GM21619 (cell line): ENCODE data around the gene KCNE3.

Experiments used
- ATAC-seq: cut with Tn5 transposase; IDR thresholded peaks from one replicate; pipeline ENCODE4 v1.9.1; 2021; ENCODE audit not compliant: unreplicated experiment

Gene KCNE3

DNA sequence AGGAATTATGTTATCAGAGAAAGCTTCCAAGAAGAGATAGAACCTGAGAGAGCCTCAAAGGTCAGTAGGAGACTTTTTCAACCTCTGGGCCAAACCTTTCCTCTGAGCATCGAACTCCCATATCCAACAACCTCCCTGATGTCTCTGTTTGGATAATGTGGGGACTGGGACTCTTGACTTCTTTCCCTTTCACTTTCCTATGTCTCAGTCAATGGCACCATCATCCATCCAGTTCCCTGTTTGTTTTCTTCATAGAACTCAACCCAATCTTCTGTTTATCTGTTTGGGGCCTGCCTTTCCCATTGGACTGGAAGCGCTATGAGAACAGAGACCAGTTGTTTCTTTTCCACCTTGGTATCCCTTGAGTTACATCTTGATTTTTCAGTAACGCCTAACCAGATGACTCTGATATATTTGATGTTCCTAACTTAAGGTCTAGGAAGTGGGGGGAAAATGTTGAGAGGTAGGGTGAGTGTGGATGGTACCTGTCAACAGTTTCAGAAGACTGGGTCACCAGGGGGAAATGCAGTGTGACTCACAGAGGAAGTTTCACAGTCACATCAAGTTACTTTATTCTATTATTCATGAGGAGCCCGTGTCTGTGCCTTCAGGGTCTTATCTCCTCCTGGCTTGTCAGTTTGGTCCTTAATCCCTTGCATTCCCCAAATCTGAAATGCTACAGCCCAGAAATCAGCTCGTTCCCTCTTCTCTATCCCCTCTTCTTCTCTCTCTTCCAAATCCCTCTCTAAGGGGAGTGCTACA is 4.5 kb upstream of the KCNE3 start:
- ATAC-seq, result no peak

DNA sequence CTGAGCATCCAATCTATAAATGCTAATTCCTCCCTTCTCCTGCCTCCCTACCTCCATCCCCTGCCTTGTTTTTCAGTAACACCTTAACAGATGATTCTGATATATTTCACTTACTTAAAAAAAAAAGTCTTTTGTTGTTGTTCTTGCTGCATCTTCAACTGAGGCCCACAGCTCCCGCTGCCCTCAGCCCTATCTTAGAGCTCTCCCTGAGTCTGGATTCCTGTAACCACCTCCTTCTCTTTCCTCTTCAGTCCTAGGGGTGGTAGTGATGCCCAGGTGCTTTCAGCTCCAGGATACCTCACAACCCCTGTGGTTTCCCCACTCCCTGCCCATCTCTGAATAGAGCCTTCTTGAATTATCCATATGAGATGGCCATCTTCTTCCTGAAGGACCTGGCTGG is 3.7 kb upstream of the KCNE3 start:
- no peak for ATAC-seq

DNA sequence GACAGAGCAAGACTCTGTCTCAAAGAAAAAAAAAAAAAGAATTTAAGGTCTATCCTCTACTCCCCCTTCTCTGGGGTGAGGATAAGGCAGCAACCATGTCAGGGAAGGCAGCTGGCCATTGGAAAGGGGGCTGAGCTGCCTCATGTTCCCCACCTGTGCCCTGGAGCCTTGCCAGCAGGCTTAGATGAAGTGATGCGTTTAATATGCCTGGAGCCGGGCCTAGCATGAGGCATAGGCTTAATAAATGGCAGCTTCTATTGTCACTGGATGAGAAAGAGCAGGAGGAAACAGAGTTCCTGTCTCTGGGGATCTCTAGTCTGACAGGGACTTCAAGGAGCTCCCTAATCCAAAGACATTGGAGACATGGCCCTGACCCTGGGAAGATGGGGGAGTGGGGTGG is 3.2 kb upstream of the KCNE3 start:
- no peak for ATAC-seq

DNA sequence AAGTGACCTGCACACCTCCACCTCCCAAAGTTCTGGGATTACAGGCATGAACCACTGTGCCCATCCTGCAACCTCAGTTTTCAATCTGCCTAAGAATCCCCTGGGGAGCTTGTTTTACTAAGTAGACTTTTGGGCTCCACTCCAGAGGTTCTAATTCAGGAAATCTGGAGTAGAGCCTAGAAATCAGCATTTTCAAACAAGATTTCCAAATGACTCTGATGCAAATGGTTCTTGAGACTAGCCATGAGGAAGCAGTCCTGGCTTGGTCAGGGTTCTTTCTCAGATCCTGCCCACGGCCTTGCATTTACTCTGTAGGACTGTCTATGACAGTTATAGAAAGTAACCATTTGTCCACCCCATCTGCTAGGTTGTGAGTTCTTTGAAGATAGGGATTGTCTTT is 1.6 kb upstream of the KCNE3 start:
- ATAC-seq, result no peak

DNA sequence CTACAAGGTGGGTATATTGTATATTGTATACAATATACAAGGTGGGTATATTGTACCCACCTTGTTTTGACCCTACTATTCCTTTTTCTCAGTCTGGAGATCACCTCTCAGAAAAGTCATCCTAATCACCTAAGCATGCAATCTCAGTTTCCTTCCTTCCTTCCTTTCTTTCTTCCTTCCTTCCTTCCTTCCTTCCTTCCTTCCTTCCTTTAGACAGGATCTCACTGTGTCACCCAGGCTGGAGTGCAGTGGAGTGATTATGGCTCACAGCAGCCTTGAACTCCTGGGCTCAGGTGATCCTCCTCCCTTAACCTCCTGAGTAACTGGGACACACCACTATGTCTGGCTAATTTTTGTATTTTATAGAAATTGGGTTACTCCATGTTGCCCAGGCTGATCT is 1.2 kb upstream of the KCNE3 start:
- ATAC-seq, result no peak

DNA sequence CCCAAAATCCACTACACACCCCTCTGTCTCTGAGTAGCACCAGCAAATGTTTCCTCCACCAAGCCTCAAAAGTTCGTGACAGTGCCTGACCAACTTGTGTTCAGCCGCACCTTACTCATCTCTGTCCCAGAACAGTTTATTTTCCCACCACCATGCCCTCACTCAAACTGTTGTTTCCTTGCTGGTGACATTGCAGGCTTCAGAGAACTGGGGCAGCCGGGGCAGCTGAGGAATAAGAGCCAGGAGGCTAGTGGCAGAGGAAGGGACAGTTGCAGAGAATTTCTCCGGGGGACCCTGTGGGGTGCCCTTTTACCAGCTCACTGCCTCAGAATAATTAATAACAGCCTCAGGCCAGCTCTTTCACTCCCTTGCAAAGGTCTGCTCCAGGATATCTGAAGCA is 709 bp upstream of the KCNE3 start:
- no peak for ATAC-seq

DNA sequence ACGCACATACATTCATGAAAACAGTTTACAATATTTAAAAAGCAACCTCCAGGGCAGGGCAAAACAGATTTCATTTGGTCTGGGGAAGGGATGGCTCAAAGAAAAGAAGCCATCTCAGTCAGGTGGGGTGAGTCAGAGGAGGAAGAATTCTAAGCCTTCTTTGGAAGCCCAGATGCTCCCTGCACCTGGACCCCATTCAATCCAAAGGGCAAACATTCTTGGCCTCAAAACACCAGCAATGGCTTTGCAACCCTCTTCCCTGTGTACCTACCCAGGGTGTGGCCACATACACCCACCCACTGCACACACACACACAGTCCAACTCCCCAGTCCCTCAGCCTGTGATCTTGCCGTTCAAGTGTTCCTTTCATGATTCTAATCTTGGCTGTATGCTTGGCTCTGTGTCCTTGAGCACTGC is 2.0 kb downstream of the KCNE3 start:
- ATAC-seq, result no peak

DNA sequence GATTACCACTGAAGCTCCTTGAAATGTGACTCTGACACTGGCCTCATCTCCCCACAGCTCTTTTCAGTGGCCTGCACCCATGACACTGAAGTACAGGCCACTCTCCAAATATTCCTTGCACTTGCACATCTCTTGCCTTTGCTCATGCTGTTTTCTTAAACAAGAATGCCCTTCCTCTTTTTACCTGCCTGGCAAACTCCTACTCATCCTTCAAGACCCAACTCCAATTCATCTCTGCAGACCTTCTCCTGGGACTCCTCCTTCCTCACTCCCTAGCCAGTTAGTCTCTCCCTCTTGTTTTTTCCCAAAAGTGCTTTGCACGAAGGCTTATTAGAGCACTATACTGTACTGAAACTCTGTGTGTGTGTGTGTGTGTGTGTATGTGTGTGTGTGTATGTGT is 2.6 kb downstream of the KCNE3 start:
- no peak for ATAC-seq

DNA sequence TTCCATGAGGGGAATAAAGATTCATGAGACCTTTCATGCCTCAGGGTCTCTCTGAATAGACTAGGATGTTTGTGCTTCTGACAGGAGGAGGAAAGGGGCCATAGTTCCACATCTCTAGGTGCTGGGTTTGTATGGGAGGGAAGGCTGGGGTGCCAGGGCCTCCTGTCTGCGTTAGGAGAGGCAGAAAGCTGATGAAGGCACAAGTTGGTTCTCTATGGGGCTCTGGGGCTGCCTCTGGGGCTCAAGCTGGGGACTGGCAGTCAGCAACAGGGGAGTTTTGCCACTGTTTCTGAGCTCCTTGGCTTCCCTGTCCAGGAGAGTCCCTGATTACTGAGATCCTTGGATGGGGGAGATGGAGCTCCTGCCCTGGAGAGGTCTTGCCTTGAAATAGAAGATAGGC is 4.1 kb downstream of the KCNE3 start:
- ATAC-seq, result no peak

DNA sequence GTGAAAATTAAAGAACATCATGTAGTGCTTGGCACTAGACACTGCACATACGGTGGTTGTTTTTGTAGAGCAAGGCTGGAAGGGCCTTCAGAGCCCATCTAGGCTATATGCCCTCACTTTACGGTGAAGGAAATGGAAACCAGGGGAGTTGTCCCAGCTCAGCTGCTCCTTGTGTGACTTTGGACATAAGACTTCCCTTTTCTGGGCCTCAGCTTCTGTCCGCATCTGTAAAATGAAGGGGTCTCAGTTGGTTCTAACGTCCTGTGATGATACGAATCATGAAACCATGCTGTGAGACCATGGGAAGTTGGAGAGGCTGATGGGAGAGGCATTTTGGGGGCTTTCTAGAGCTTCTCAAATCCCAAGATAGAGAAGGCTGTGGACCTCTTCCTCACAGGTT is 4.7 kb downstream of the KCNE3 start:
- ATAC-seq, result no peak

DNA sequence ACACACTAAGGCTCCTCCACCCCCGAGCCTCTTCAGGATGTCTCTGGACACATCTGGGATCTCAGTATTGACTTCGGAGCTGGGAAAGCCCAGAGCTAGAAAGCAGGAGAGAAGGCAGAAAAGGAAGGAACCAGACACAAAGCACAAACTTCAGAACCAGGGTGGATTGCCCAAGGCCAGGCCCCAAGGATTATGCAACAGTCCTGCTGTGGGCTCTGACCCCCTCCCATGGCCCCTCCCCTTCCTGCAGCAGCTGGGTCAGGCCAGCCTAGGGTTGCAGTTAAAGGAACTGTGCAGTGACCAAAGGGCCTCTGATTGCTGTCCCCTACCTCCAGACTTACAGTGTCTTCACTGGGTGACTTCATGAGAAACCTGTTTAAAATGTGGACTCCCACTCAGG is 5.3 kb downstream of the KCNE3 start:
- ATAC-seq, result no peak

DNA sequence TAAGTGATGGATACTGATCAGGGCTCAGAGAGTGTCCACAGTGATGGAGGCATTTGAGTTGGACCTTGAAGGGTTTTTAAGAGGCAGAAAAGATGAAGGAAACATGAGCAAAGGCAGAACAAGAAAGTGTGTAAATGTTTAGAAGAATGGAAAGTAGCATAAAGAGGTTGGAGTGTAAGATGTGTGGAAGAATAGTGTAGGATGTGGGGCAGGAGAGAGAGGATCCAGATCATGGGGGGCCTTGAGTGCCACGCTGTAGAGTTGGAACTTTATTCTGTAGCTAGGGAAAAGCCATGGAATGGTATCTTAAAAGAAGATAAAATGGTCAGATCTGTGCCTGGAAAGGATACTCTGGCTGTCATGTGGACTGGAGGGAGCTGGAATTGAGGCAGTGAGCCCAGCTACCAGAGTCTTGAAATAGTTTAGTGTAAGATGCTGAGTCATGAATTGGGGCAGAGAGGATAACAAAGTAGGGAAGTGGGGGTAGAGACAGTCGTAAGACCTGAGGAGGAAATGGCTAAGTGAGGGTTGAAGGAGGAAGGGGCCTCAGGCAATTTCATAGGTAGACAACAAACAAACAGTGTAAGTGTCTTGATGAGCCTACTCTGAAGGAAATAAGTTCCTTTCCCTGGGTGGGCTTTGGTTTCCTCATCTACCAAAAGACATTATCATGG is 6.7 kb downstream of the KCNE3 start:
- no peak for ATAC-seq

DNA sequence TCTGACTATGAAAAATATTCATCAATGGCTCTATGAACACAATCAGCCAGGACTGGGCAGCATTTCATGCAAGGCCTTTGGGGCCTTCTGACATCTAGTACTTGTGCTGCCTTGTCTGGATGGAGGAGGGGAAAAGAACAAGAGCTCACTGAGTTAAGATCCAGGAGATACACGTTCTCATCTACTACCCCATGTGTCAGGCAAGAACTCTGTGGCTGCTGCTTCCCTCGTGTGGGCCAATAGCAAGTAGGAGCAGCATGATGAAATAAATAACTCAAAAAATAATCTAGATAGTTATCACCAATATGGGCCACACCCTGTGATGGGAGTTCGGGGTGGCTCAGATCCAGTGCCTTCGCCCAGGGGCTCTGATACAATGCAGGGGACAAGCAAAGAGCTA is 7.3 kb downstream of the KCNE3 start:
- ATAC-seq, result no peak

DNA sequence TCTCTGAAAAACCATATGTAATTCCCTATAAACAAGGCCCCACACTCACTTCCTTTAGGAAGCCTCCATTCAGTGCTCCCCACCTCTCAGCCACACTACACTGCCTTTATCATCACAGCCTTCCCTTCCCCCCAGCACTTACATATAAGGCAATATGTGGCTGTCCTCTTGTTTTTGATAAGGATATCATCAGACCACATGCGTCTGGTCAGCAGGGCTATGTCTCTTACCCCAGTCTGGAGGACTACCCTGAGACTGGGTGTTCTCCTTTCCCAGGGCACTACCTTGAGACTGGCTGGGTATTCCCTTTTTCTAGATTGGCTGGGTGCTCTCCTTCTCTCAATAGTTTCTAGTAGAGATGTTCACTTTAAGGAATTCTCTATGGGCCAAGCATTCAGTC is 7.8 kb downstream of the KCNE3 start:
- ATAC-seq, result no peak

DNA sequence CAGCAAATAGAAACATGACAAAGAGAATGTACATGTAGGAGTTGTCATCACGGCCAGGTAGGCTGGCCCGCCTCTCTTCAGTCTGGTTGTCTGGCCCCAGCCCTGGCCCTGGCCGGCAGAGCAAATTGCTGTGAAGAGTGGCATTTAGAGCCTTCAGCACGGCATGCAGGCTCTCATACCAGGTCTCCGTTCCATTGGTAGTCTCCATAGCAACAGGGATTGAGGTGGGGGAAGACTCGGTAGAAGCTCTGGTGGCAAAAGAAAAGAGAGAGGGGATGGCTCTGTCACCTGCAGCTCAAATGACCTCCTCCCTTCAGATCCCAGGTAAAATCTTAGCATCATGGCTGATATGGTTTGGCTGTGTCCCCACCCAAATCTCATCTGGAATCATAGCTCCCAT is 10.0 kb downstream of the KCNE3 start:
- ATAC-seq, result no peak

DNA sequence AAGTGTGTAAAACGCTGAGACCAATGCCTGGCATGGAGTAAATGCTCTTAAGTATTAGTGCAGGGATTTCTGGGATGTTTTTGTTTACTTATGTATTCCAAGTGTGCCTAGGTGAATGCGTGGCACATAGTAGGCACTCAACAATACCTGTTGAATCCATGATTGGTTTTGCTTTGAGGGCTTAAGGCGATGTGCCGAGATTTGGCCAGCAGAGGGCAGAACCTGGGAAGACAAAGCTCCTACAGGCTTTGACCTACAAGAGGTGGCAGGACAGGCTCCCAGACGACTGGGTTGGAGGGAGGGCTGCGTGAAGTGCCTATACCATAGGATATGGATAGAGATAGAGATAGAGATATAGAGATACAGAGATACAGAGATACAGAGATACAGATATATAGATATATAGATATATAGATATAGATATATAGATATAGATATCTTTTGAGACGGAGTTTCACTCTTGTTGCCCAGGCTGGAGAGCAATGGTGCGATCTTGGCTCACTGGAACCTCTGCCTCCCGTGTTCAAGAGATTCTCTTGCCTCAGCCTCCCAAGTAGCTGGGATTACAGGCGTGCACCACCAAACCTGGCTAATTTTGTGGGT is 13.9 kb downstream of the KCNE3 start:
- ATAC-seq, result no peak

DNA sequence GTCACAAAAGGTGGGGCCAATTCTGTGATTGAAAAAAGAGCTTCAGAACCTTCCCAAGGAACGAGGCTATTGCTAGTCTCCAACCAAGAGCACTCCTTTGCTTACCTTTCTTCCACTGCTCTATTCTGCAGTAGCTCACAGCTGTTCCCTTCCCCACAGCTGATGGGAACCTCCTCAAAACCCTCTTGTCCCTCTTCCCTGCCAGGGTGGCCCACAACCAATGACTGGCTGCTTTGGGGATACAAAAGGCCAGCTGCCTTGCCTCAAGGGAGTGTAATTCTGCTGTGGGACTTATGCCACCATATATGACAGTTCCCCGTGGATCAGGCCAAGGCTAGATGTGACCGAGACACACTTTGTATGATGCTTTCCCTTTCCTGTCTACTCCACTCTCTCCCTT is 15.0 kb downstream of the KCNE3 start:
- no peak for ATAC-seq

DNA sequence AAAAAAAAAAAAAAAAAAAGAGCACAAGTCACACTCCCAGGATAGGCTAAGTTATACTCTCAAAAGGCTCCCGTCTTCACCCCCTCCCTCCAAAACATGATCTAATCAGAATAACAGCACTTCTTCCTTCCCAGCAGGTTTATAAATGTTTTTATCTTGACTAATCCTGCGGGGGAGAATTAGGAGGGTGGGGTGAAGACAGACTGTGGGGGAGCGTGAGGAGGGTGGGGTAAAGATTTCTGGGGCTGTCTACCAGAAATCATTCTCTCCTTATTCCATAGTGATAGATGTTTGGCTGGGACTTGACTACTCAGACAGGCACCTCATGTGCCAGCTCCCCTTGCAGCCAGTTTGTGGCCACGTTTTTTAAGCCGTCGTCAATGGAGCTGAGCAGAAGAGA is 17.0 kb downstream of the KCNE3 start:
- ATAC-seq, result no peak

DNA sequence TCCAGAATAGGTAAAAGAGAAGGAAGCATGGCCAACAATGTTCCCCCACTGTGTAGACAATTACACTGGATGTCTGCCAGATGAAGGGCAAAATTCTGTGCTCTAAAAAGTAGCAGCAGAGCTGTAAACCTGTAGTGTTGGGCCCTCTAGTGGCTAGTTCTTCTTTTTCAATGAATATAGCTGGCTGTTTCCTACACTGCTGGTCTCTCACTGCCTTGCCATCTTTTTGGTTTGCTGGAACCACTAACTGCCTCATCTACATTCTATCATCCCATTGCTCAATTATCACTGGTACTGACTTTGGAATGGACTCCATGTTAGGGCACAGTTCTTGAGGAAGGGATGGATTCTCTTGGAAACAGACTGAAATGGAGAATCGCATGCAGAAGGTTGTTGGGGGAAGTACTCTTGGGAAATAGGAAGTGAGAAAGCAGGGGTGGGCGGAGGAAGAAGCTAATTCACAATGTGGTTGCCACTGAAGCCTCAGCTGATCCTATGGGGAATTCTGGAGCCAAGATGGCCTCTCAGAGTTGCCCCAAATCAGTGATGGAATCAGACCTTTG is 17.9 kb downstream of the KCNE3 start:
- peak; percentile 58 for ATAC-seq

DNA sequence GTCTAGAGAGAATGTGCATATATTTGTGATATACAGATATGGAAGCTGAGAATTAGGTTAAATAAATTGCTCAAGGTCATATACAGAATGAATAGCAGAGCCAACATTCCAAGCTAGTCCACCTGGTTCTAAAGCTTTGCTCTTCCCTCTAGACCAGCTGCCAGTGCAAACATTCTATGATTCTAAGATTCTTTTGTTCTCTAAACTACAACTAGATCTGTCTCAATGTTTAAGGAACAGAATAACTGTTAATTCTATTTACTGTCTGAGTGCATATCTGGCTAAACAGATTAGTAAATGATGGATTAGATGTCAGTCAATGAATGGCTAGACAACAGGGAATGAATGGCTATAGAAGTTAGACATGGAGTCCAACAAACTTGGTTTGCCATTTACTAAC is 19.6 kb downstream of the KCNE3 start:
- ATAC-seq, result no peak

DNA sequence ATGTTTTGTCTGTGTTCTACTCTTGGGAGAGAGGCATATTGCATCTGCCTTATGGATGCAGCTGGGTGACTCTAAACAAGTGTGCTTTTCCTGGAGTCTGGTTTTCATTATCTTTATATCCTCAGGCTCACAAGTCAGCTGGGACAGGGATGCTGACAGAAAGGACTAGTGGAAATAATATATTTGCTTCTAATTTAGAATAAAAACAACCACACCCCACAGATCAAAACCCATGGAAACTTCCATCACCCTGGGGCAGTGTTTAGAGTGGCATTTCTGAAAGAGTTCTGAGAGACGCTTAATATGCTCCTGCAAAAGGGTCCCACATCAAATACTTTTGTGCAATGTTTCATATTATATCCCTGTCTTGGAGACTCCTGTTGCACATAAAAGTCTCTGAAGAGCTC is 20.8 kb downstream of the KCNE3 start:
- no peak for ATAC-seq

DNA sequence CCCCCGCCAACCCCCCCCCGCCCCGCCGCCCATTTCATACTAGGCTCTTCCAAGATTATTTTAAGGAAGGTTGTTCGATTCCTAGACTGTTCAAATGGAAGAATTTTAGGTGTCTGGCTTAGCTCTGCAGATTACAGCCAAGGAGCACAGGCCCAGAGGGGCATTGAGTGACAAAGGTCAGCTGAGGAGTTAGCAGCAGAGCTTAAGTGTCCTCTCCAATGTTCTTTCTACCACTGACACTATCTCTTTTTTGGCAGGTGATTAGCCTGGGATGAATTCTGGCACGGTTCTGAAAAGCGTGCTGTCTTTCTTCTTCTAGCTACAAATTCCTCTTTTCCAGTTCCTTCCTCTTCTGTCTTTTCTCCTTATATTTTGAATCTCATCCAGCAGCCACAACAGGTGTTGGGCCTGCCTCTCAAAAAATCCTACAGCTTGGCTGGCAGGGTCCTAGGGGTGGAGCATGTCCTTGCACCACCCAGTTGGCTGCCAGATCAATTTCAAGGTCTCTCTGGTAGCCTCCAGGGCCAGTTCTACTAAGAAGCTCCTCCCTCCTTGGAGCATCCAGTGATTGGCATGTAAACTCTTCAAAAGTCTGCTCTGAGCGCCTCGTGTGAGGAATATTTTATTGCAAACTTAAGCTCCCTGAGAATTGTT is 23.0 kb downstream of the KCNE3 start:
- ATAC-seq, result no peak
